Skeletal muscle tissue (tissue), 4 donors: ENCODE results near the gene FAM156A. TPM values are rescaled to one million over a fixed set of nuclear protein-coding genes. Genes with fewer than 3 reads are reported as not detected.
"Not testable (repeated sequence)": the region's sequence is repeated elsewhere in the genome, so short reads cannot be mapped to it uniquely, and the experiment has no call there.

Experiments
- H3K27ac ChIP-seq: one replicate; pipeline ENCODE4 v1.7.0; 2013; ENCODE audit warnings: mild to moderate bottlenecking, low read depth, low read length, inconsistent platforms
- H3K27me3 ChIP-seq, 3 donors: one replicate each; pipeline ENCODE4 v1.7.0; 2013; ENCODE audit warnings: low read length in 3 of 3; ENCODE audit not compliant: control insufficient read depth in 3 of 3, insufficient read depth in 3 of 3
- H3K36me3 ChIP-seq, 3 donors: one replicate each; pipeline ENCODE4 v1.7.0; 2013; ENCODE audit warnings: low read length in 3 of 3; ENCODE audit not compliant: control insufficient read depth in 3 of 3, insufficient read depth in 3 of 3
- H3K4me1 ChIP-seq, 3 donors: one replicate each; pipeline ENCODE4 v1.7.0; 2013; ENCODE audit warnings: low read length in 3 of 3, mild to moderate bottlenecking in 3 of 3; ENCODE audit not compliant: control insufficient read depth in 3 of 3, insufficient read depth in 3 of 3
- H3K4me3 ChIP-seq, 3 donors: one replicate each; pipeline ENCODE4 v1.7.0; 2013; ENCODE audit warnings: low read length in 3 of 3
- H3K9ac ChIP-seq, 3 donors: one replicate each; pipeline ENCODE4 v1.7.0; 2013; ENCODE audit warnings: low read length in 3 of 3, mild to moderate bottlenecking in 3 of 3, moderate library complexity in 2 of 3, low read depth in 1 of 3
- H3K9me3 ChIP-seq, 3 donors: one replicate each; pipeline ENCODE4 v1.7.0; 2013; ENCODE audit warnings: low read length in 3 of 3; ENCODE audit not compliant: control insufficient read depth in 3 of 3
- total RNA-seq: library from RNA; depleted of rRNA; stranded (reverse); fragments of >200 nt; gene quantifications from one replicate; pipeline ENCODE4 v1.2.3, GENCODE V29; 2014
- donor health status: Osteomylitis.

The FAM156A gene
- total RNA-seq, 1 donor from 2014 or later, result 3.7 TPM

DNA sequence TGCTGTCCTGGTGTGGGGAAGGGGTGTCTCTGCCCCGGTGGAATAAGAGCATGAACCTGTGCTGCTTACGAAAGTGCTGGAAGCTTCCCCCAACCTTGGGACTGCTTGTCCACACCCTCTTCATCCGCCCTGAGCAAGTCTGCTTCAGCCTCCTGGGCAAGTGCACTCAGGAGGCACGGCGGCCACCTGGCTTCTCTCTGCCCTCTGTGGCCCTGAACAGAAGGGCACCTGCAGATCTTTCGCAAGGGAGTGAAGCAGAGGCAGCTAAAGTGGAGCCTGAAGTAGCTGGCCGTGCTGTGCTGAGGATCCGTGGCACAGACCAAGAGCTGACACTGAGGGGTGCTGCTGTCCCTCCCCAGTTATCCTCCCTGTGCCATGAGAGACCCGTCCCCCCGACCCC, 9.6 kb upstream of the FAM156A start:
- H3K9me3 ChIP-seq, H3K27me3 ChIP-seq, H3K4me1 ChIP-seq, H3K36me3 ChIP-seq, H3K9ac ChIP-seq, H3K27ac ChIP-seq, H3K4me3 ChIP-seq: not testable (repeated sequence)

DNA sequence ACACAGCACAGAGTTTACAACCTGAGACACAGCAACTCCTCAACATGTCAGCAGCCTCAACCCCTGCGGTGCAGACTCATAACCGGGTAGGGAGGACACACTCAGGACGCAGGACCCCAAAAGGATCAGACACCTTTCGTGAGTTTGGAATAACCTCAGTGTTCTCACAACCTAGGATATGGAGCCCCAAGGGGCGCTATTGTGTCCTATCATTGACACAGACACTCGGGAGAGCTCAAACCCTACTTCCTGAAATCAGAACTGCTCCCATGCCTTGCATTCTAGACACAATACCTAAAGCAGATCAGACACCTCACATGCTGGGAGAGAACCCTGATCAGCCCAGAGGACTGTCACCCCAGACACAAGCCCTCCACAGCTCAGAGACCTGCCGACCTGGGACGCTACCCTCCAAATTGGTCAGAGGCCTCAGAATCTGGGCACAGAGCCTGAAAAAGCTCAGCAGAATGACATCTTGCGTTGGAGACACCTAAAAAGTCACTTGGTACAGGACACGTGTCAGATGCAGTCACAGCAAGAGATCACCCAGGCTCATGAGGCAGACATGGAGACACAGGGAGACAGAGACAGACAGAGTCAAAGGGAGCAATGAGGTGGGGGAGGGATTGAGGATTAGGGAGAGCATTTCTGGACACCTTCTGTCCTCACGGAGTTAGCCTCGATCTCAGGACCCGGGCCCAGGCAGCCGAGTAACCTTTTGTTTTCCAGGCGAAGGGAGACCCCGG, 8.8 kb upstream of the FAM156A start:
- H3K36me3 ChIP-seq, H3K27ac ChIP-seq, H3K27me3 ChIP-seq: not testable (repeated sequence)

DNA sequence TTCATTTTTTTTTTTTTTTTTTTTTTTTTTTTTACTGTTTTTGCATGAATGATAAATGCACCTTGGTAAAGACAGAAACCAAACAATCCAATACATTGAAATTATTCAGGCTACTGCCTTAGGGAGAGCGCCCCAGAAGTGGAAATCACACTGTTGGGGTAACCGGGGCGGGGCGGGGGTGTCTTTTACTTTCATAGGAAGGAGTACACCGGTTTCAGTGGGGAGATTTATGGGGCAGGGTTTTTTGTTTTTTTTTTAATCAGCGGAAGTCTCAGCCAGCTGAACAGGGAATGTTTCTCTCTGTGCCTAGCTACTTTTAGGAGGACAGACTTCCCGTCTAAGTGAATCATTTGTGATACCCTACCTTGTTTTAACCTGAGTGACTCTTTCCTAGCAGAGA, 643 bp upstream of the FAM156A start:
- H3K27ac ChIP-seq, H3K4me3 ChIP-seq, H3K4me1 ChIP-seq, H3K9ac ChIP-seq, H3K9me3 ChIP-seq, H3K36me3 ChIP-seq, H3K27me3 ChIP-seq: not testable (repeated sequence)

More for the DNA sequence above, 8.8 kb upstream of the FAM156A start:
- not testable (repeated sequence) for H3K9me3 ChIP-seq, H3K4me3 ChIP-seq, H3K9ac ChIP-seq, H3K4me1 ChIP-seq

DNA sequence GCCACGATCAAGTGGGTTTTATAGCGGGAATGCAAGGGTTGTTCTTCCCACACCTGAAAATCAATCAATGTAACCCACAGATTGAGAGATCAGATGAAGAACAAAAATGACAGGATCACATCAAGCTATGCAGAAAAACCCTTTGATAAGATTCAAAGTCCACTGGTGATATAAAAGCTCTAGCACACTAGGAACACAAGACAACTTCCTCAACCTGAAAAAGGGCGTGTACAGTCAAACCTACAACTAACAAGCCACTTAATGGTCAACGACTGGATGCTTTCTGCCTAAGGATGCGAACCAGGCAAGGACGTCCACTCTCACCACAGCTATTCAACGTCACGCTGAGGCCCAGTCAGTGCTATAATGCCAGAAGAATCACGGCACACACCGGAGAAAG, 8.4 kb downstream of the FAM156A start:
- H3K4me3 ChIP-seq, H3K9ac ChIP-seq, H3K27ac ChIP-seq, H3K4me1 ChIP-seq, H3K27me3 ChIP-seq, H3K36me3 ChIP-seq, H3K9me3 ChIP-seq: not testable (repeated sequence)

DNA sequence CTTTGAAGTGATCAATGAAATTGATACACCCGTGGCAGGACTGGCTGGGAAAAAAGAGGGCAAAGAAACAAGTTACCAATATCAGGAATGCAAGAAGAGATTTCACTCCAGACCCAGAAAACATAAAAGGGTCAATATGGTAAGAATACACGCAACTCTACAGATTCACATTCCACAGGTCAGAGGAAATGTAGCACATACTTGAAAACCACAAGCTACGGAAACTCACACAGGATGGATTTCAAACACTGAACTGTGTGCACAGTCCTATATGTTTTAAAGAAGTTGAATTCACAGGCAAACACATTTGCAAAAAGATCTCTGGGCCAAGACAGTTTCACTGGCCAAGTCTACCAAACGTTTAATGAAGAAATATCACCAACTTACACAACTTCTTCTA, 9.0 kb downstream of the FAM156A start:
- H3K9ac ChIP-seq, H3K9me3 ChIP-seq, H3K4me1 ChIP-seq, H3K36me3 ChIP-seq, H3K4me3 ChIP-seq, H3K27ac ChIP-seq, H3K27me3 ChIP-seq: not testable (repeated sequence)

DNA sequence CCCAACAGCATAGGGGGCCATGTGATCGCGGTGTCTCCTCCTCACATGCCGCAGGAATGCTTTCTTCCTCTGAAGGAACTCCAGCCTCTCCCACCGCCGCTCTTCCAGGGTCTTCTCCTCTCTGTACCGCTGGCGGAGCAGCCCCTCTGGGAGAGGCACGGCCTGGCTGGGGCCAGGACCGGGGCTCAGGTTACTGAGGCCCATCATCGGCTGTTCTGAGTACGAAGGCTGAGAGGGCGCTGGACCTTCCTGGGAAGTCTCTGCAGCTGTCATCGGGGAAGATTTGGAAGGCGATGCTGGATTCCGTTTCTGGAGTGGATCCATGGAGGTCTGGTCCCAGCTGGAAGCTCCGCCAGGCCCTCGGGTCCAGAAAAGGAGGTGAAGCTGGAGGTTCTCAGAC, 10.1 kb downstream of the FAM156A start:
- not testable (repeated sequence) for H3K4me1 ChIP-seq, H3K9me3 ChIP-seq, H3K36me3 ChIP-seq, H3K27ac ChIP-seq, H3K9ac ChIP-seq, H3K27me3 ChIP-seq, H3K4me3 ChIP-seq

DNA sequence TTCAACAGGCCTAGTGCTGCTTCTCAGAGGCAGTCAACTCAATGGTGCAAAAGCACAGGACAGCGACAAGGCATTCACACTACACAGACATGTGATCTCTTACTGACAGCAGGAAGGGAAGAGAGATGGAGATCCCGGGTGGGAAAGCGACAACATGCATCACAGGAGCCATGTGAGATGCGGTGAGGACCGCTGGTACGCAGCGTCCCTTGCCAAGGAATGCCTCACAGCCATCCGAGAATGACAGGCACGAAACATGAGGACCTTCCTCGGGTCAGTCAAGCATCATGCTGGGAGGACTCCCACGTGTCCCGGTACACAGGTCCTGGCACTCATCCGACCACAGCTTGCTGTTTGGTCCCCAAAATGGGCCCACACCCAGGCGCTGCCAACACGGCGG, 10.8 kb downstream of the FAM156A start:
- H3K9ac ChIP-seq, H3K9me3 ChIP-seq, H3K27ac ChIP-seq, H3K4me1 ChIP-seq, H3K36me3 ChIP-seq, H3K4me3 ChIP-seq, H3K27me3 ChIP-seq: not testable (repeated sequence)

DNA sequence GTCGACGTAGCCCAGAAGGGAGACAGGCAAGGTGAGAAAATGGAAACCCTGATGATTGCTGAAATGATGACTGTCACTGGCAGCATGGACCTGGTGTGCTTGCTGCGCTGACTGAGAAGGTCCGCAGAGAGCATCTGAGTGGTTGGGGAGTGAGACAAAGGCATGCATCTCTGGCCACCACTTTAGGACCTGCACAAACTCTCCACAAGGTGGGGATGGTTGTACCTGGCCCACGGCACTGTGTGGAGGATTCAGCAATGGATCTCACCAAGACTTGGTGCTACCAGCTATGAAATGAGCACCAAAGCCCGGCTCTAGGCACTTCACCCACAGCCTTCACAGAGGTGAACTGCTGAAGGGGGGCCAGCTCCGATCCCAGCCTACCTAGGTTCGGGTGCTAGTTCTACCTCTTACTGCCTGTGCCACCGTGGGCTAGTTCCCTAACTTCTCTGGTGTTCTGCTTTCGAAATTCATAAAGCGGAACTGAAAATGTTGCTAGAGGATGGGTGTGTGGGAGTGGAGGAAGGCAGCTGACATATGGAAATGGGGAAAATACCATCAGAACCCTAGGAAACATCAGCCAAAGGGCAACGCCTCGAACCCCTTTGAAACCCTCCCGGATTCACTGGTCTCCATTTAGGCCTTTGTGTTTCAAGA, 12.4 kb downstream of the FAM156A start:
- H3K9me3 ChIP-seq, H3K4me1 ChIP-seq, H3K9ac ChIP-seq, H3K27ac ChIP-seq, H3K4me3 ChIP-seq, H3K27me3 ChIP-seq, H3K36me3 ChIP-seq: not testable (repeated sequence)

DNA sequence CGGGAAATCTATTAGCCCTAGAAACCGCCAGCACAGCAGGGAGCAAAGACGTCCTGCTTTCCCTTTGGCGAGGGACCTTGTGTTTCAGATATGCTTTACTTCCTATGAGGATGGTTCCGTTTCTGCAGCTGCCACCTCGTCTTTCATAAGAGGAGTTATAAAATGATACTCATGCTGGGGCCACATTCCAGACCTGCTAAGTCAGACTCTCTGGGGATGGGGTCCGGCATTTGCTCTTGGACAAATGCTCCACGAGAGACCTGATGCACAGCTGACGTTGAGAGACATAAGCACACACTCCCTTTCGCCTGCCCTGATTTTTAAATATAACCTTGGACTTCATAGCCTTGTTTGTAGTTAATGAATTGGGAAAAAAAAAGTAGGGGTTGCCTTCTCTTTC, 16.6 kb downstream of the FAM156A start:
- H3K27me3 ChIP-seq, H3K9me3 ChIP-seq: not testable (repeated sequence)

DNA sequence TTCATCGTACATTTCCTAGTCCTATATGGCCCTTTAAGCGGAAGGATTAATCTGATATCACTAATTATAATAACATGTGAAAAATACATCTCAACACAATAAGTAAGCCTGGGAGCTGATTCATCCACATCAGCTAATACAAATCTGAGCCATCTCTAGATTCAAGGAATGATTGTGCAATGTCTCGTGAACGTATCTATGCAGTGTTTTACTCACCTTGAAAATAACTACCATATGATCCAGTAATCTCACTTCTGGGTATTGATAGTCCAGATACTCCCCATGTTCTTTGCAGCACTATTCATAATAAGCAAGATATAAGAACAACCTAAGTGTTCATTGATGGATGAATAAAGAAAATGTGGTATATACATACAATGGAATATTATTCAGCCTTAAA, 17.6 kb downstream of the FAM156A start:
- not testable (repeated sequence) for H3K27ac ChIP-seq, H3K9ac ChIP-seq, H3K27me3 ChIP-seq, H3K36me3 ChIP-seq, H3K4me1 ChIP-seq, H3K4me3 ChIP-seq, H3K9me3 ChIP-seq

More for the DNA sequence above, 16.6 kb downstream of the FAM156A start:
- H3K36me3 ChIP-seq, H3K4me1 ChIP-seq, H3K9ac ChIP-seq, H3K4me3 ChIP-seq, H3K27ac ChIP-seq: not testable (repeated sequence)
